Hepatocyte (in vitro differentiated cells): ENCODE data around the gene ABCC9. TPM values are rescaled to one million over a fixed set of nuclear protein-coding genes. Genes with fewer than 3 reads are reported as not detected.
"Not testable (repeated sequence)": the region's sequence is repeated elsewhere in the genome, so short reads cannot be mapped to it uniquely, and the experiment has no call there.

Source experiments
- DNase-seq: peaks from one replicate; pipeline ENCODE4 v3.0.0-alpha.2; 2016; ENCODE audit warnings: low spot score
- H2AFZ ChIP-seq: fragments of 200-600 bp; sonication (generic); 2 replicates; pipeline ENCODE4 v1.6.0; 2016; ENCODE audit warnings: antibody characterized with exemption, mild to moderate bottlenecking
- H3K27ac ChIP-seq: fragments of 200-600 bp; sonication (generic); 2 replicates; pipeline ENCODE4 v1.5.1; 2016; ENCODE audit warnings: mild to moderate bottlenecking
- H3K27me3 ChIP-seq: fragments of 200-600 bp; sonication (generic); 2 replicates; pipeline ENCODE4 v1.6.1; 2016
- H3K36me3 ChIP-seq: fragments of 200-600 bp; sonication (generic); replicated peaks from 2 replicates; pipeline ENCODE4 v1.5.1; 2016; ENCODE audit warnings: low read depth; ENCODE audit not compliant: insufficient read depth
- H3K4me1 ChIP-seq: fragments of 200-600 bp; sonication (generic); 2 replicates; pipeline ENCODE4 v1.5.1; 2016; ENCODE audit warnings: mild to moderate bottlenecking, moderate library complexity; ENCODE audit not compliant: insufficient read depth
- H3K4me2 ChIP-seq: fragments of 200-600 bp; sonication (generic); 2 replicates; pipeline ENCODE4 v1.6.0; 2016
- H3K4me3 ChIP-seq: fragments of 200-600 bp; sonication (generic); 2 replicates; pipeline ENCODE4 v1.5.1; 2016; ENCODE audit warnings: mild to moderate bottlenecking
- H3K79me2 ChIP-seq: fragments of 200-600 bp; sonication (generic); 2 replicates; pipeline ENCODE4 v1.6.0; 2017; ENCODE audit warnings: mild to moderate bottlenecking
- H3K9me2 ChIP-seq: fragments of 200-600 bp; sonication (generic); replicated peaks from 2 replicates; pipeline ENCODE4 v1.6.0; 2017; ENCODE audit warnings: mild to moderate bottlenecking; ENCODE audit not compliant: insufficient read depth
- H3K9me3 ChIP-seq: fragments of 200-600 bp; sonication (generic); 2 replicates; pipeline ENCODE4 v1.5.1; 2016; ENCODE audit warnings: low read depth, mild to moderate bottlenecking
- H4K20me1 ChIP-seq: fragments of 200-600 bp; sonication (generic); 2 replicates; pipeline ENCODE4 v1.6.0; 2016; ENCODE audit warnings: mild to moderate bottlenecking; ENCODE audit not compliant: insufficient read depth, poor library complexity, severe bottlenecking
- EZH2 ChIP-seq: fragments of 200-600 bp; sonication (generic); IDR thresholded peaks from 2 replicates; pipeline ENCODE4 v1.6.1; 2016; ENCODE audit warnings: antibody characterized with exemption, mild to moderate bottlenecking, borderline replicate concordance
- EZH2phosphoT487 ChIP-seq: fragments of 200-600 bp; sonication (generic); IDR thresholded peaks from one replicate; pipeline ENCODE4 v1.6.1; 2018; ENCODE audit warnings: antibody characterized with exemption, mild to moderate bottlenecking, low read depth, moderate library complexity; ENCODE audit not compliant: unreplicated experiment, severe bottlenecking
- WGBS: methylation state at CpG from one replicate; pipeline ENCODE4 v1.1.6; 2016; ENCODE audit warnings: low lambda C conversion rate; ENCODE audit errors: missing lambda C conversion rate; 5-methylcytosine and 5-hydroxymethylcytosine counted together
- polyA plus RNA-seq: library from polyadenylated mRNA; unstranded; fragments of >200 nt; fragmentation: Nextera tagmentation; extraction: Ambion mirVana; gene quantifications from 2 replicates; pipeline ENCODE4 v1.2.1, GENCODE V29; 2016
- total RNA-seq: library from RNA; depleted of rRNA; stranded (reverse); fragments of >200 nt; gene quantifications from 2 replicates; pipeline ENCODE4 v1.2.3, GENCODE V29; 2014
- TF ChIP-seq, protein P1 (sequence below): fragments of 200-600 bp; sonication (generic); IDR thresholded peaks from 2 replicates; pipeline ENCODE4 v1.5.1; 2016; ENCODE audit warnings: antibody characterized with exemption, mild to moderate bottlenecking; ENCODE audit not compliant: poor library complexity

ABCC9 gene
- total and polyA plus RNA-seq, 2 experiments from 2014 or later, result 0.68 to 10.0 TPM

DNA sequence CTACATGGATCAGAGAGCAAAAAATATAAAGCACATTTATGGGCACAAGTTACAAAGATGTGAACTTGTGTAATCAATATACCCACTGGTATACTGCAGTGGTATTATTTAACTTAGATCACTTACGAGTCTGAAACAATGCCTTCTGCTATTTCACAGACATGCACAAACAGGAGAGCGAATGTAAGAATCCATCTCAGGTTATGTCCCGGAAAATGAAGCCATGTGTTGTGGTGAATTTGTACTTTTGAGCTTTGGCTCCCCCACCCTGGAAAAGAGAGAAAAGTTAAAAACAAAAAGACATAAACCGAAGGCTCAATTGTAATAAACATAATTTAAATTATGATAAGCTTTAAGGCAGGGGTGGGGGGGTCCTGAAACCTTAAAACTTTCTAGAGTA, 7.6 kb downstream of the ABCC9 start:
- no peaks in the 10 kb centered on the region for H3K79me2 ChIP-seq
- no peak overlapping the region for H3K4me2 ChIP-seq
- no peak overlapping the region for H2AFZ ChIP-seq
- WGBS, result 87% methylated on average over 4 of the region's 4 CpGs
- TF ChIP-seq, protein P1, sequence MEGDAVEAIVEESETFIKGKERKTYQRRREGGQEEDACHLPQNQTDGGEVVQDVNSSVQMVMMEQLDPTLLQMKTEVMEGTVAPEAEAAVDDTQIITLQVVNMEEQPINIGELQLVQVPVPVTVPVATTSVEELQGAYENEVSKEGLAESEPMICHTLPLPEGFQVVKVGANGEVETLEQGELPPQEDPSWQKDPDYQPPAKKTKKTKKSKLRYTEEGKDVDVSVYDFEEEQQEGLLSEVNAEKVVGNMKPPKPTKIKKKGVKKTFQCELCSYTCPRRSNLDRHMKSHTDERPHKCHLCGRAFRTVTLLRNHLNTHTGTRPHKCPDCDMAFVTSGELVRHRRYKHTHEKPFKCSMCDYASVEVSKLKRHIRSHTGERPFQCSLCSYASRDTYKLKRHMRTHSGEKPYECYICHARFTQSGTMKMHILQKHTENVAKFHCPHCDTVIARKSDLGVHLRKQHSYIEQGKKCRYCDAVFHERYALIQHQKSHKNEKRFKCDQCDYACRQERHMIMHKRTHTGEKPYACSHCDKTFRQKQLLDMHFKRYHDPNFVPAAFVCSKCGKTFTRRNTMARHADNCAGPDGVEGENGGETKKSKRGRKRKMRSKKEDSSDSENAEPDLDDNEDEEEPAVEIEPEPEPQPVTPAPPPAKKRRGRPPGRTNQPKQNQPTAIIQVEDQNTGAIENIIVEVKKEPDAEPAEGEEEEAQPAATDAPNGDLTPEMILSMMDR, result no peak
- TF ChIP-seq EZH2 (no peak), EZH2phosphoT487 (no peak)
- H3K9me3 ChIP-seq, result no peaks in the 10 kb centered on the region
- H3K27ac ChIP-seq, result no peak overlapping the region
- no peaks in the 10 kb centered on the region for H3K36me3 ChIP-seq
- H3K9me2 ChIP-seq, result no peaks in the 10 kb centered on the region
- H3K4me3 ChIP-seq, result no peak overlapping the region
- H4K20me1 ChIP-seq, result no peaks in the 10 kb centered on the region
- no peaks in the 10 kb centered on the region for H3K4me1 ChIP-seq
- peaks cover 3% of the 10 kb centered on the region for H3K27me3 ChIP-seq
- no peak for DNase-seq

DNA sequence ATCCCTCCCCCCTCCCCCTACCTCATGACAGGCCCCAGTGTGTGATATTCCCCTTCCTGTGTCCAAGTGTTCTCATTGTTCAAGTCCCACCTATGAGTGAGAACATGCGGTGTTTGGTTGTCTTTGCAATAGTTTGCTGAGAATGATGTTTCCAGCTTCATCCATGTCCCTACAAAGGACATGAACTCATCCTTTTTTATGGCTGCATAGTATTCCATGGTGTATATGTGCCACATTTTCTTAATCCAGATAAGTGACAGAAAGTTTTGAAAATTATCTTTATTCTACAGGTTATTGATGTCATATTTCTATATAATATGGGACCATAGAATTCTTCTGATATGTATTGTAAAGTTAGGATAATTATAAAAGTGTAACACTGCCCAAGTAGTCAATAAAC, 11.3 kb downstream of the ABCC9 start:
- not testable (repeated sequence) for H3K36me3 ChIP-seq, DNase-seq, H2AFZ ChIP-seq, H3K4me3 ChIP-seq, H3K27ac ChIP-seq, H3K9me3 ChIP-seq, H3K4me1 ChIP-seq, H3K79me2 ChIP-seq, H3K27me3 ChIP-seq, H4K20me1 ChIP-seq, H3K4me2 ChIP-seq, H3K9me2 ChIP-seq
- 80% methylated on average over 1 of the region's 1 CpG for WGBS

DNA sequence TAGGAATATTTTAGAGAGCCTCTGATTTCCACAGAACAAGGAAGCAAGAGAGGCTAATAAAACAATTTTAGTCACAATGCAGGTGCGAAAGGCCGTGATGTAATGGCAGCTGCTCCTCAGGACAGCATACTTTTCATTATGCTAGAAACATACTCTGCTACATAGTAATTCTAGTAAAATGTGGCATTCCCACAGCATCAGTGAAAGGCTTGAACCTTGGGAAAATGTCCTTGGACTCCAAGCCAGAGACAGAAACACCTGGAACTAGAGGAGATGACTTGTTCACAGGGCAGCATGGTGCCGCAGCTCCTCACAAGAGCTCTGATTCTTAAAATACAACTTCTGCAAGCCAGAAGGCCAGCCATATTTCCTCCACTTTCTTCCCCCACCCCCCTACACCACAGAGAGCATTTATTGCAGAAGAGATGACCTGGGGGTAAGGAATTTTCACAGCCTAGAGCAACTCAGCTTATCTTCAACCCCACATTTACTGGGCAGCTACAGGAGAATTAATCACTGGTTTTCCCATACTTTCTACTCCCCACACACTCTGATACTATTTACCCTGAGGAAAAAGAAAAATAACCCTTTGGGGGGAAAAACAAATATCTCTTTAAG, 15.8 kb downstream of the ABCC9 start:
- Histone ChIP-seq H3K4me2 (no peak overlapping the region), H3K4me3 (no peak overlapping the region), H3K36me3 (no peaks in the 10 kb centered on the region), H3K4me1 (no peaks in the 10 kb centered on the region), H3K9me2 (no peaks in the 10 kb centered on the region), H2AFZ (no peak overlapping the region), H4K20me1 (no peaks in the 10 kb centered on the region), H3K27ac (no peak overlapping the region), H3K27me3 (no peaks in the 10 kb centered on the region), H3K79me2 (no peaks in the 10 kb centered on the region), H3K9me3 (no peaks in the 10 kb centered on the region)
- 91% methylated on average over 3 of the region's 3 CpGs for WGBS
- no peak for DNase-seq
- TF ChIP-seq, protein P1, result no peak

DNA sequence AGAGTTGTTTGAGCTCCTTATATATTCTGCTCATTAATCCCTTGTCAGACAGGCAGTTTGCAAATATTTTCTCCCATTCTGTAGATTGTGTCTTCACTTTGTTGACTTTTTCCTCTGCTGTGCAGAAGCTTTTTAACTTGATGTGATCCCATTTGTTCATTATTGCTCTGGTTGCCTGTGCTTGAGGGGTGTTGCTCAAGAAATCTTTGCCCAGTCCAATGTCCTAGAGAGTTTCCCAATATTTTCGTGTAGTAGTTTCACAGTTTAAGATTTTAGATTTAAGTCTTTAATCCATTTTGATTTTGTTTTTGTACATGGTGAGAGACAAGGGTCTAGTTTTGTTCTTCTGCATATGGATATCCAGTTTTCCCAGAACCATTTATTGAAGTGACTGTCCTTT, 19.8 kb downstream of the ABCC9 start:
- TF ChIP-seq EZH2phosphoT487 (no peak), EZH2 (no peak)
- TF ChIP-seq, protein P1, result no peak
- Histone ChIP-seq H3K4me1 (no peaks in the 10 kb centered on the region), H3K27ac (no peak overlapping the region), H4K20me1 (no peaks in the 10 kb centered on the region), H3K36me3 (no peaks in the 10 kb centered on the region), H3K9me3 (no peaks in the 10 kb centered on the region), H2AFZ (no peak overlapping the region), H3K9me2 (no peaks in the 10 kb centered on the region), H3K79me2 (no peaks in the 10 kb centered on the region), H3K4me2 (no peak overlapping the region), H3K27me3 (no peaks in the 10 kb centered on the region), H3K4me3 (no peak overlapping the region)
- WGBS, result 64% methylated on average over 1 of the region's 1 CpG
- DNase-seq, result no peak
